CD4-positive, alpha-beta T cell treated with Interleukin-6 at 100 ng/mL for 8 hours (primary cell): ENCODE results near the gene EMC10.
"Not testable (repeated sequence)": the region's sequence is repeated elsewhere in the genome, so short reads cannot be mapped to it uniquely, and the experiment has no call there.

Source experiments
- DNase-seq: peaks from one replicate; pipeline ENCODE4 v3.0.0-alpha.2; 2020; ENCODE audit warnings: mixed read lengths, low spot score

Gene EMC10

DNA sequence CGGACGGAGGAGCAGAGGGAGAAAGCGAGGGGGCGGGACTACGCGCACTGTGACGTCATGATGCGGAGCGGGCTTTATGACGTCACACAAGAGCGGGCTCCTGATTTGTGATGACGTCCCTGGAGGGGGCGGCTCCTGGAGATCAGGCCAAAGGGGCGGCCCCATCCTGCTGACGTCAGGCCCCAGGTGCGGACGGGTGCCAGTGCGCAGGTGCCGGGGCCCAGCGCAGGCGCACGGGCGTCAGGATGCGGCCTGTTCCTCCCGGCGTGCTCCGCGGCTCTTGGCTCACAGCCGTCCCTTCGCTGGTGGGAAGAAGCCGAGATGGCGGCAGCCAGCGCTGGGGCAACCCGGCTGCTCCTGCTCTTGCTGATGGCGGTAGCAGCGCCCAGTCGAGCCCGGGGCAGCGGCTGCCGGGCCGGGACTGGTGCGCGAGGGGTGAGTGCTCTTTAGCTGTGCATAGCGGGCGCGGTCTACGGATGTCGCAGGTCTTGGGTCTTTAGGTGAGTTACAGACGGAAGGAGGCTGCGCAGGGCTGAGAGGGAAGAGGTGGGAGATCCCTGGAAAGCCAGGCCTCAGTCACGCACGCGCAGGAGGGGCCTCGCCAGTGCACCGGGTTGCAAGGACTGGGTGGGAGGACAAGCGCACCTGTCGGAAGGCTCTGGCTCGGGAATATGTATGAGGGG, at the start of gene EMC10, which contains the start of gene GARIN5A:
EMC10 (plus strand) TSS at position 284 of the 683 bp plus-strand sequence; CDS start at position 322, 38 bp downstream.
GARIN5A (minus strand) TSS at position 625 of the 683 bp plus-strand sequence; CDS start at position 165, 460 bp downstream.
- peak; percentile 90 for DNase-seq

DNA sequence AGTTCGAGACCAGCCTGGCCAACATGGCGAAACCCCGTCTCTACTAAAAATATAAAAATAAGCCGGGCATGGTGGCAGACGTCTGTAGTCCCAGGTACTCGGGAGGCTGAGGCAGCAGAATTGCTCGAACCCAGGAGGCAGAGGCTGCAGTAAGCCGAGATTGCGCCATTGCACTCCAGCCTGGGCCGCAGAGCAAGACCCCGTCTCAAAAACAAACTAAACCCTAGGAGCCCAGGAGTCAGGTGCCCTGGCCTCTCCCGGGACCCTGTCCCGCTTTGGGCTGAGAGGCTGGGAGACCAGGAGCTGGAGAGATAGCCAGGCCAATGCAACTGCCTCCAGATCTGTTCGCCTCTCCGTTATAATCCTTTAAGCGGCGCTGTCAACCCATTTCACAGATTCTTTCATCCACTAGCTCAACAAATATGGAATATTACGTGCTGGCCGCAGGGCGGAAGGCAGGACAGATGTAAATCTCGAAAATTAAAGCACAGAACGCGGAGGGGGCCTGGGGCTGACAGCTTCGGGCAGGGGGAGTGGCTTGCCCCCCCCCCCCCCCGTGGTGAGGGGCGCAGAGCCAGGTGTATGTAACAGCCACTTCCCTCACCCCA, 48.9 kb upstream of the EMC10 start:
- DNase-seq, result no peak

GRCh38 chr19:50427997-50428425, 48.3 kb upstream of the EMC10 start:
- DNase-seq, result peak; percentile 29

- DNase-seq, result no peak
Measured at GRCh38 chr19:50428772-50429463, 47.4 kb upstream of the EMC10 start.

GRCh38 chr19:50430888-50431342, 45.4 kb upstream of the EMC10 start:
- DNase-seq, result no peak

GRCh38 chr19:50431343-50432220, 44.7 kb upstream of the EMC10 start:
- DNase-seq, result peak; percentile 81

DNA sequence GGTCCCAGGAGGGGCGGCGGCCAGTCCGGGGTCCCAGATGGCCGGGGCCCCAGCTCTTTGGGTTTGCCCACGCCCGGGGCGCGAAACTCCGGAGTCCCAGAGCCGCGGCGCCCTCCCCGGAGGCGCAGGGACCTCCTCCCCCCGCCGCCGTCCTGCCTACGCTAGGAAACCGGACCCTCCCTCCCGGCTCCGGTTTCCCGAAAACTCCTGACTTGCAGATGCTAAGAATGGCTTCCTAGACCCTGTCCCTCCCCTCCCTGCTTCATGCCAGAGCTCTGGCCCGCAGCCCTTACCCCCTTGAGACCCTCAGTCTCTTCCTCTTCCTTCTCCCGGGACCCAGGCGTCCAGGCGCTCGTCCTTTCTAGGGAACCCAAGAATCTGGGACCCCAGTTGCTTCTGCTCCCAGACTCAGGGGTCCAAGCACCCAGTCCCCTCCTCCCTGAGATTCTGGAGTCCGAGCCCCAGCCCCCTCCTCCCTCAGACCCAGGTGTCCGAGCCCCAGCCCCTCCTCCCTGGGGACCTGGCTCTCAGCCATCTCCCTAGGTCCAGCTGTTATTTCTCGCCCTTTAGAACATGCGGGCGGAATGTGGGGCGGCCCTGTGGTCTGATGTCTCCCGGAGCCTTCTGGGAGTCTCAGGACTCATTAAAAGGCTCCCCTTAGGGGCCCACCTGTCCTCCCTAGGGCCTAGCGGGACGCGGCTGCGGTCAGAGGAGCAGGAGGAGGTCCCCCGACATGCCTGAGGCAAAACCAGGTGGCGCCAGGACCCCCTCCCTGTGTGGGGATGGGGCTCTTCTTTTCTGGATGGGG, 43.9 kb upstream of the EMC10 start, which contains the start of gene MYBPC2:
MYBPC2 (plus strand) TSS at position 672 of the 808 bp plus-strand sequence; CDS start at position 734, 62 bp downstream.
- no peak for DNase-seq

- DNase-seq, result no peak
Measured at GRCh38 chr19:50433201-50434180, 42.8 kb upstream of the EMC10 start.

DNA sequence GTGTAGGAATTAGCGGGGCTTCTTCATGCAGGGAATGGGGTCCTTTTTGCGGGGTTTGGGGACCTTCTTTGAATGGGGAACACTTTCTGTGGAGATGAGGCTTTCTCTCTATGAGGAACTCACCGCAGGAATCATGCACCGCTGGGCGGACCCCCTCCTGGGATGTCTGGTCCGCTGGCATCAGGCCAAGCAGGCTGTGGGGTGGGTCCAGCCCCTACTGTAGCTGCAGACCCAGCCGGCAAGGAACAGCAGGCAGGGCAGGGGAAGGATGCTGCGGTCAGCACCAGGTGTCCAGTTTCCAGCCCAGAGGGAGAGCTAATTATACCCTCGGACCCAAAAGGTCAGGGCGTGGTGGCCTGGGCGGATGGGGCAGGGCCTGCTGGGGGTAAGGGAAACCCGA, 41.8 kb upstream of the EMC10 start:
- DNase-seq, result no peak

DNA sequence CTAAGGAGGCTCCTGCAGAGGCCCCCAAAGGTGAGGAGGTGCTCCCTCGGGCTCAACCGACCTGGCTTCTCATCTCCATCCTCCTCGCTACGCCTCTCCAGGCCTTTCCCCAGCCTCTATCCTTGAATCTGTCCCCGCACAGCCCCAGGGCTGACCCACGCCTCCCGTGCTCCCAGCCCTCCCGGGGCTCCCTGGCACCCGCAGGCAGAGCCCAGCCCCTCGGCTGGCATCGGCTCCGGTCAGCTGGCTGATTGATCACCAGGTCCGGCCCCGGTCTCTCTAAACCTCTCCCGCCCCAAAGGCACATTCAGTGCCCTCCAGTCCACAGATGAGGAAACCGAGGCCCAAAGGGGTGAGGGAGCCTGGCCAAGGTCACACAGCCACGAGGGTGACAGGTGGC, 41.1 kb upstream of the EMC10 start:
- DNase-seq, result no peak

GRCh38 chr19:50435627-50436026, 40.7 kb upstream of the EMC10 start:
- no peak for DNase-seq

- DNase-seq, result no peak
Measured at GRCh38 chr19:50437862-50438449, 38.4 kb upstream of the EMC10 start.

GRCh38 chr19:50439130-50439529, 37.2 kb upstream of the EMC10 start:
- not testable (repeated sequence) for DNase-seq

DNA sequence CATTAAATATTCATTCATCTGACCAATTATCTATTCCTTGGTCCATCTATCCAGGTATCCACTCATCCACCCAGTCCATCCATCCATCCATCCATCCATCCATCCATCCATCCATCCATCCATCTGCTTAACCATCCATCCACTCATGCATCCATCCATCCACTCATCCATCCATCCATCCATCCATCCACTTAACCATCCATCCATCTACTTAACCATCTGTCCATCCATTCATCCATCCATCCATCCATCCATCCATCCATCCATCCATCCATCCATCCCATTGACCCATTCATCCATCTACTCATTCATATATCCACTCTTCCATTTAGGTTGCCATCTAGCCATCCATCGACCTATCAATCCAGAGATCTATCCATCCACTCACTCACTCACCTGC, 32.2 kb upstream of the EMC10 start:
- DNase-seq, result no peak

DNA sequence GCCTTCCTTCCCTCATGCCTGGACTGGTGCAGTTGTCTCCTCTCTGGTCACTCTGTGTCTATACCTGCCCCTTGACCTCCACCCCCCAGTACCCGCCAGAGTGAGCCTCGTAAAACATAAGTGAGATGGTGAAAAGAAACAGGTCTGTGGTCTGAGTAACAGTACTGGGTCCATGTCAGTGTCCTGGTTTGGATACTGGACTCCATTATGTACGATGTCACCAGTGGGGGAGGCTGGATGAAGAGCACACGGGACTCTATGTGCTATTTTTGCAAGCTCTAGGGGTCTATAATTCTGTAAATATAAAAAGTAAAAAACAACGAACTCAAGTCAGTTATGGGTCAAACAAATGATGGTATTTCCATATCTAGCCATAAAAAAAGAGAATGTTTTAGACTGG, 29.3 kb upstream of the EMC10 start:
- DNase-seq, result no peak

GRCh38 chr19:50447750-50448149, 28.6 kb upstream of the EMC10 start:
- DNase-seq, result no peak

DNA sequence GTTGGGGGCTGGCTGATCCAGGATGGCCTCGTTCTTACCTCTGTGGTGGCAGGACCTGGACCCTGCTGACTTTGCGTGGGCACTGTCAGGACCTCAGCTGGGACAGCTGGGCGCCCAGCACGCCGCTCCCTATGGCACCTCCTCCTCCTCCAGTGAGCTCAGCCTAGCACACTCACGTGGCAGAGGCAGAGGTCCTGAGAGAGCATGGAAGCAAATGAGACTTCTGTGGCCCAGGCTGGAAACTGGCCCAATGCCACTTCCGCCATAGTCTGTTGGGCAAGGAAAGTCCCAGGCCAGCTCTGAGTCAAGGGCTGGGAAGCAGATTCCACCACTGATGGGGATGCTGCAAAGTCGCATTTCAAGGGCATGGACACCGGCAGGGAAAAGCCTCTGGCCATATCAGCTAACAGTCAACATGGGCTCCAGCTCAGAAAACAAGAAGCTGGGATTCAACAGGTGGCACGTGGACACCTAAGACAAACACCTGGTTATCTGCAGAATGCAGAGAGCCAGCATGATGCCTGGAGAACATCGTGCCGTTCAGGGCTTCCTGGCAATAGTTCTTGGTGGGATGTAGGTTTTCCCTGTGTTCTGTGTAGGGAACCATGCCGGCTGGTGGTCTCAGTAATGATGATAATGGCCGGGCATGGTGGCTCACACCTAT, 26.9 kb upstream of the EMC10 start:
- no peak for DNase-seq

DNA sequence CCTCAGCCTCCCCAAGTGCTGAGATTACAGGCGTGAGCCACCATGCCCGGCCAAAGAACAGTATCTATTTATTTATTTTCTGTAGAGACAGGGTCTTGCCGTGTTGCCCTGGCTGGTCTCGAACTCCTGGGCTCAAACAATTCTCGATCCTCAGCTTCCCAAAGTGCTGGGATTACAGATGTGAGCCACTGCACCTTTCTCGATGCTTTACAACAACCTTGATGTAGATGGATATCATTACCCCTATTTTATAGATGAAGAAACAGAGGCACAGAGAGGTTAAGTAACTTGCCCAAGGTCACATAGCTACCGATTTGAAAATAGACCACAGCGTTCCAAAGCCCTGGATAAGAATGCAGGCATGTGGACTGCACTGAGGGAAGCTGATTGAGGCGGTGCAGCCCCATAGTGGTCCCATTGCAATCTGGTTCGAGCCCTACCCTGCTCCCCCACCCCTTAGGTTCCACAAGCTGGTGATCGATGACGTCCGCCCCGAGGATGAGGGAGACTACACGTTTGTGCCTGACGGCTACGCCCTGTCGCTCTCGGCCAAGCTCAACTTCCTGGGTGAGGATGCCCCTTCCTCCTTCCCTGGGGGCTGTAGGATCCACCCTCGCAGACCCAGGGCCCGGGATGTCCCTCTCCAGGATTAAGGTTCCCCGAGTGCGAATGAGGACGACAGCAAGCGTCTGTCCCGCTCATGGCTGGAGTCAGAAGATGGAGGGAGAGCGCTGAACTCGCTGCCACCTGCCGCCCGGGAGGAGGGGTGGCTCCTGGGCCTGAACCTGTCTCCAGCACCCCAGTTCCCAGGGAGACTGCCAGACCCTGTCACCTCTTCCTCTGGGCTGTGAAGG, 25.7 kb upstream of the EMC10 start:
- DNase-seq, result no peak
